ENCODE results near the gene ZC3H12C.

The ZC3H12C gene

GRCh38 chr11:110130642-110131238, 37.5 kb downstream of the ZC3H12C start:
- no peak overlapping the region for H3K4me3 ChIP-seq (ENCODE audit: low read length)
- TF ChIP-seq ZNF274 (IDR thresholded peaks at IDR 0.05; ENCODE audit: low read depth, low read length) = no peak

GRCh38 chr11:110131386-110132123, 38.4 kb downstream of the ZC3H12C start:
- no peak for TF ChIP-seq ZNF274 (IDR thresholded peaks at IDR 0.05; ENCODE audit: low read depth, low read length)
- no peak overlapping the region for H3K4me3 ChIP-seq (ENCODE audit: low read length)

- H3K4me3 ChIP-seq (ENCODE audit: low read length) = no peak overlapping the region
- no peak for TF ChIP-seq ZNF274 (IDR thresholded peaks at IDR 0.05; ENCODE audit: low read depth, low read length)
Measured at GRCh38 chr11:110133160-110133559, 40.0 kb downstream of the ZC3H12C start.

- H3K4me3 ChIP-seq (ENCODE audit: low read length) = no peak overlapping the region
- TF ChIP-seq ZNF274 (IDR thresholded peaks at IDR 0.05; ENCODE audit: low read depth, low read length) = no peak
Measured at GRCh38 chr11:110134110-110134509, 40.9 kb downstream of the ZC3H12C start.

GRCh38 chr11:110141812-110142211, 48.6 kb downstream of the ZC3H12C start:
- no peak overlapping the region for H3K4me3 ChIP-seq (ENCODE audit: low read length)
- no peak for TF ChIP-seq ZNF274 (IDR thresholded peaks at IDR 0.05; ENCODE audit: low read depth, low read length)

- TF ChIP-seq ZNF274 (IDR thresholded peaks at IDR 0.05; ENCODE audit: low read depth, low read length) = no peak
- no peak overlapping the region for H3K4me3 ChIP-seq (ENCODE audit: low read length)
Measured at GRCh38 chr11:110147962-110148709, 54.9 kb downstream of the ZC3H12C start.

- no peak overlapping the region for H3K4me3 ChIP-seq (ENCODE audit: low read length)
- TF ChIP-seq ZNF274 (IDR thresholded peaks at IDR 0.05; ENCODE audit: low read depth, low read length) = no peak
Measured at GRCh38 chr11:110148775-110149744, 55.9 kb downstream of the ZC3H12C start.

- H3K4me3 ChIP-seq (ENCODE audit: low read length) = no peak overlapping the region
- no peak for TF ChIP-seq ZNF274 (IDR thresholded peaks at IDR 0.05; ENCODE audit: low read depth, low read length)
Measured at GRCh38 chr11:110152199-110152598, 59.0 kb downstream of the ZC3H12C start.

- TF ChIP-seq ZNF274 (IDR thresholded peaks at IDR 0.05; ENCODE audit: low read depth, low read length) = no peak
- no peak overlapping the region for H3K4me3 ChIP-seq (ENCODE audit: low read length)
Measured at GRCh38 chr11:110153474-110153873, 60.3 kb downstream of the ZC3H12C start.

- TF ChIP-seq ZNF274 (IDR thresholded peaks at IDR 0.05; ENCODE audit: low read depth, low read length) = no peak
- H3K4me3 ChIP-seq (ENCODE audit: low read length) = no peak overlapping the region
Measured at GRCh38 chr11:110156503-110156902, 63.3 kb downstream of the ZC3H12C start.

- TF ChIP-seq ZNF274 (IDR thresholded peaks at IDR 0.05; ENCODE audit: low read depth, low read length) = no peak
- no peak overlapping the region for H3K4me3 ChIP-seq (ENCODE audit: low read length)
Measured at GRCh38 chr11:110158317-110159200, 65.4 kb downstream of the ZC3H12C start.

- TF ChIP-seq ZNF274 (IDR thresholded peaks at IDR 0.05; ENCODE audit: low read depth, low read length) = no peak
- H3K4me3 ChIP-seq (ENCODE audit: low read length) = no peak overlapping the region
Measured at GRCh38 chr11:110159476-110159875, 66.3 kb downstream of the ZC3H12C start.

GRCh38 chr11:110160016-110160415, 66.8 kb downstream of the ZC3H12C start:
- H3K4me3 ChIP-seq (ENCODE audit: low read length) = no peak overlapping the region
- TF ChIP-seq ZNF274 (IDR thresholded peaks at IDR 0.05; ENCODE audit: low read depth, low read length) = no peak

Data from GM08714 (cell line).